D721Med (cell line): ENCODE results near the gene HEYL.

ENCODE experiments used
- DNase-seq: peaks from one replicate; pipeline ENCODE4 v3.0.0; 2011; ENCODE audit warnings: low spot score; ENCODE audit not compliant: insufficient read length
- FAIRE-seq: peaks from 2 replicates; lab custom pipeline; 2011; peaks lifted over from hg19 to GRCh38; lab: Jason Lieb, UNC
- CTCF ChIP-seq: IDR thresholded peaks from 2 replicates; pipeline ENCODE4 v1.5.1; 2012; ENCODE audit warnings: mild to moderate bottlenecking, control low read depth; ENCODE audit not compliant: insufficient read depth; ENCODE audit errors: missing control alignments

Gene HEYL

GRCh38 chr1:39639305-39640130 lies at the start of gene HEYL:
HEYL (minus strand) TSS chr1:39639643; CDS start chr1:39639625, 18 bp downstream.
- peak; percentile 76 for DNase-seq
- peak; percentile 42 for TF ChIP-seq CTCF
- FAIRE-seq = no peak

- DNase-seq (no peak), FAIRE-seq (no peak)
- no peak for TF ChIP-seq CTCF
These were observed 49.8 kb upstream of the HEYL start for GRCh38 chr1:39689214-39689613.

GRCh38 chr1:39688706-39689105 lies 49.3 kb upstream of the HEYL start:
- FAIRE-seq (no peak), DNase-seq (no peak)
- no peak for TF ChIP-seq CTCF

- no peak for FAIRE-seq
- no peak for TF ChIP-seq CTCF
- no peak for DNase-seq
These were observed 47.8 kb upstream of the HEYL start for GRCh38 chr1:39687243-39687642.

- no peak for DNase-seq
- TF ChIP-seq CTCF = no peak
- no peak for FAIRE-seq
These were observed 45.6 kb upstream of the HEYL start for GRCh38 chr1:39685071-39685470.

GRCh38 chr1:39684313-39684664 lies 44.8 kb upstream of the HEYL start:
- FAIRE-seq (no peak), DNase-seq (no peak)
- no peak for TF ChIP-seq CTCF

- no peak for FAIRE-seq
These were observed 44.3 kb upstream of the HEYL start for GRCh38 chr1:39683591-39684312.

More at GRCh38 chr1:39683591-39684312, 44.3 kb upstream of the HEYL start:
- no peak for TF ChIP-seq CTCF
- DNase-seq = no peak
